H9 (cell line): ENCODE data around the gene TCEA3. TPM values are rescaled to one million over a fixed set of nuclear protein-coding genes. Genes with fewer than 3 reads are reported as not detected.

Source experiments
- DNase-seq: peaks from one replicate; pipeline ENCODE4 v3.0.0-alpha.2; 2017
- H2AFZ ChIP-seq: one replicate; pipeline ENCODE4 v1.6.1; 2013; ENCODE audit warnings: mild to moderate bottlenecking, low read length, control low read depth, moderate library complexity
- H2AK5ac ChIP-seq: 2 replicates; pipeline ENCODE4 v1.6.1; 2013; ENCODE audit warnings: low read length, control low read depth, mixed read lengths; ENCODE audit not compliant: insufficient read length
- H2BK120ac ChIP-seq: one replicate; pipeline ENCODE4 v1.6.1; 2013; ENCODE audit warnings: low read depth, mild to moderate bottlenecking, low read length, control low read depth, inconsistent platforms; ENCODE audit not compliant: poor library complexity, severe bottlenecking
- H2BK12ac ChIP-seq: 2 replicates; pipeline ENCODE4 v1.6.1; 2013; ENCODE audit warnings: low read length, control low read depth, mixed read lengths, low read depth; ENCODE audit not compliant: insufficient read length
- H2BK15ac ChIP-seq: 2 replicates; pipeline ENCODE4 v1.6.1; 2013; ENCODE audit warnings: low read depth, low read length, control low read depth
- H2BK20ac ChIP-seq: one replicate; pipeline ENCODE4 v1.6.1; 2013; ENCODE audit warnings: low read depth, mild to moderate bottlenecking, low read length, control low read depth, inconsistent platforms; ENCODE audit not compliant: poor library complexity, severe bottlenecking
- H2BK5ac ChIP-seq: 2 replicates; pipeline ENCODE4 v1.6.1; 2013; ENCODE audit warnings: low read length, control low read depth, mixed read lengths; ENCODE audit not compliant: insufficient read length
- H3K14ac ChIP-seq: 2 replicates; pipeline ENCODE4 v1.6.1; 2013; ENCODE audit warnings: low read length, control low read depth; ENCODE audit not compliant: insufficient read depth
- H3K18ac ChIP-seq: 2 replicates; pipeline ENCODE4 v1.6.1; 2013; ENCODE audit warnings: low read depth, mild to moderate bottlenecking, mixed read lengths, low read length, control low read depth; ENCODE audit not compliant: insufficient read length
- H3K23ac ChIP-seq: 2 replicates; pipeline ENCODE4 v1.6.1; 2013; ENCODE audit warnings: low read length, control low read depth, mixed read lengths, low read depth; ENCODE audit not compliant: insufficient read length
- H3K23me2 ChIP-seq: 2 replicates; pipeline ENCODE4 v1.6.1; 2013; ENCODE audit warnings: low read depth, mild to moderate bottlenecking, mixed read lengths, low read length, control low read depth; ENCODE audit not compliant: insufficient read length, poor library complexity, severe bottlenecking
- H3K27ac ChIP-seq: 2 replicates; pipeline ENCODE4 v1.5.1; 2013; ENCODE audit warnings: low read length, control low read depth, mixed read lengths, low read depth; ENCODE audit not compliant: insufficient read length
- H3K27me3 ChIP-seq: 2 replicates; pipeline ENCODE4 v1.6.1; 2013; ENCODE audit warnings: low read length, control low read depth, inconsistent platforms; ENCODE audit not compliant: insufficient read depth
- H3K4ac ChIP-seq: 2 replicates; pipeline ENCODE4 v1.6.1; 2013; ENCODE audit warnings: low read depth, mild to moderate bottlenecking, control low read depth, inconsistent platforms, low read length, moderate library complexity
- H3K4me1 ChIP-seq: 2 replicates; pipeline ENCODE4 v1.6.1; 2013; ENCODE audit warnings: low read length, control low read depth, inconsistent platforms; ENCODE audit not compliant: insufficient read depth
- H3K4me2 ChIP-seq: 2 replicates; pipeline ENCODE4 v1.6.1; 2013; ENCODE audit warnings: low read length, control low read depth, mixed read lengths; ENCODE audit not compliant: insufficient read length, insufficient read depth
- H3K56ac ChIP-seq: 2 replicates; pipeline ENCODE4 v1.6.1; 2013; ENCODE audit warnings: low read depth, mild to moderate bottlenecking, mixed read lengths, low read length, control low read depth; ENCODE audit not compliant: insufficient read length
- H3K79me1 ChIP-seq: 2 replicates; pipeline ENCODE4 v1.6.1; 2013; ENCODE audit warnings: low read depth, mild to moderate bottlenecking, moderate library complexity, low read length, control low read depth, inconsistent platforms; ENCODE audit not compliant: insufficient read depth, poor library complexity, severe bottlenecking
- H3K79me2 ChIP-seq: 2 replicates; pipeline ENCODE4 v1.6.1; 2013; ENCODE audit warnings: low read length, control low read depth, inconsistent platforms; ENCODE audit not compliant: insufficient read depth
- H3K9ac ChIP-seq: 2 replicates; pipeline ENCODE4 v1.6.1; 2013; ENCODE audit warnings: low read length, control low read depth, mixed read lengths; ENCODE audit not compliant: insufficient read length; ENCODE audit errors: extremely low read depth
- H3K9me3 ChIP-seq: one replicate; pipeline ENCODE4 v1.6.1; 2013; ENCODE audit warnings: low read depth, low read length, inconsistent platforms; ENCODE audit not compliant: control insufficient read depth
- H3T11ph ChIP-seq: one replicate; pipeline ENCODE4 v1.6.1; 2013; ENCODE audit warnings: mild to moderate bottlenecking, low read length, control low read depth, inconsistent platforms
- H4K20me1 ChIP-seq: one replicate; pipeline ENCODE4 v1.6.1; 2013; ENCODE audit not compliant: control insufficient read depth, insufficient read length, insufficient read depth
- H4K5ac ChIP-seq: 2 replicates; pipeline ENCODE4 v1.6.1; 2013; ENCODE audit warnings: low read depth, mild to moderate bottlenecking, mixed read lengths, low read length, control low read depth; ENCODE audit not compliant: insufficient read length
- H4K8ac ChIP-seq: replicated peaks from 2 replicates; pipeline ENCODE4 v1.6.1; 2013; ENCODE audit warnings: low read length, control low read depth, mixed read lengths, low read depth; ENCODE audit not compliant: insufficient read length
- H4K91ac ChIP-seq: 2 replicates; pipeline ENCODE4 v1.6.1; 2013; ENCODE audit warnings: low read depth, mild to moderate bottlenecking, moderate library complexity, mixed read lengths, low read length, control low read depth; ENCODE audit not compliant: insufficient read length
- H3K27ac Mint-ChIP-seq, 3 experiments: 2 replicates in 2 of 3; 3 replicates in 1 of 3; pipeline ENCODE4 v1.8.0; 2020 to 2021; ENCODE audit warnings: mixed read lengths in 3 of 3, mild to moderate bottlenecking in 1 of 3, moderate library complexity in 1 of 3
- H3K27me3 Mint-ChIP-seq: 2 replicates; pipeline ENCODE4 v1.8.0; 2021; ENCODE audit warnings: low read depth, mild to moderate bottlenecking, moderate library complexity, mixed read lengths
- H3K36me3 Mint-ChIP-seq, 3 experiments: 2 replicates in 2 of 3; 3 replicates in 1 of 3; pipeline ENCODE4 v1.8.0; 2020 to 2021; ENCODE audit warnings: low read depth in 3 of 3, mixed read lengths in 3 of 3; ENCODE audit not compliant: insufficient read depth in 1 of 3
- H3K4me1 Mint-ChIP-seq, 2 experiments: 2 replicates each; pipeline ENCODE4 v1.8.0; 2020; ENCODE audit warnings: mixed read lengths in 2 of 2
- H3K4me3 Mint-ChIP-seq, 2 experiments: 2 replicates in 1 of 2; 3 replicates in 1 of 2; pipeline ENCODE4 v1.8.0; 2020 to 2021; ENCODE audit warnings: mild to moderate bottlenecking in 2 of 2, mixed read lengths in 2 of 2, moderate library complexity in 1 of 2
- H3K9me3 Mint-ChIP-seq, 2 experiments: 2 replicates in 1 of 2; 3 replicates in 1 of 2; pipeline ENCODE4 v1.8.0; 2020; ENCODE audit warnings: mild to moderate bottlenecking in 2 of 2, mixed read lengths in 2 of 2, moderate library complexity in 1 of 2
- WGBS: extraction: QIAGEN DNeasy Blood & Tissue Kit; methylation state at CpG from one replicate; pipeline ENCODE4 v1.1.7; 2013; ENCODE audit warnings: missing lambda C conversion rate, low lambda C conversion rate, mixed read lengths; ENCODE audit not compliant: insufficient read length; ENCODE audit errors: extremely low coverage; 5-methylcytosine and 5-hydroxymethylcytosine counted together
- total RNA-seq: library from RNA; stranded (reverse); gene quantifications from 2 replicates; pipeline ENCODE4 v1.2.1, GENCODE V29; 2021
- TF ChIP-seq, protein P1 (sequence below): fragments of 200-600 bp; sonication (generic); conservative IDR thresholded peaks from 3 replicates; pipeline ENCODE4 v1.8.0; 2021; ENCODE audit warnings: antibody characterized with exemption, mild to moderate bottlenecking

The TCEA3 gene
- total RNA-seq, 1 experiment from 2014 or later, result 0.37 TPM

DNA sequence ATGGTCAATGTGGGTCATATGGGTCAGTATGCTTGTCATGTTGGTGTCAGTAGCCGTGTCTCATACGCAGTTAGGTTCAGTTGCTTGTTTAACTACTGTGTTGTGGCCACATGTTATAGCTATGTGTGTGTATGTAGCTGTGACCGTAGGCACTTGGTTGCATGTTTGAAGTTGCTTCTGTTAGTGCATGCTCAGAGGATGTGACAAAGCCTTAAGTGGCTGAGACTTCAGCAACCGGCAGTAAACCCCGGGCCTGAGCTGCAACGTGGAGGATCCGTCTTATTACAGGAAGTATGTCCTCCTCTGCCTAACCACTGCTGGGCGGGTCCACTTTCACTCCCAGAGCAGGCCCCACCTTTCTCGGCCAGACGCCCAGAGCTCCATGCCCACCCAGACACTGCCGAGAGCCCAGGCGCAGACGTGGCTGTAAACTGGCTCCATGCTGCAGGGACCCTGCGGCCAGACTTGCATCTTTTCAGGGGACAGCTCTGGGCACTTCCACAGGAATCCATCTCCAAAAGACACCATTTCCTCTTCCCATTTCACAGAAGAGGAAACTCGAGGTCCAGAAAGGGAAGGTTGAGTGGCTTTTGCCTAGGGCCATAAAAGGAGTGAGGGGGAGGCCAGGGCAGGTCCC is 2.2 kb downstream of the TCEA3 start:
- Mint-ChIP-seq H3K27ac (no peak overlapping the region), H3K9me3 (peaks cover 1 to 3% of the 10 kb centered on the region in 2 experiments; a peak in 2 of 5 replicates), H3K27me3 (peaks cover 100% of the 10 kb centered on the region), H3K36me3 (peaks cover 9 to 11% (median 11%) of the 10 kb centered on the region in 3 experiments), H3K4me1 (peaks cover 7 to 16% of the 10 kb centered on the region in 2 experiments), H3K4me3 (no peak overlapping the region)
- Histone ChIP-seq H3K14ac (no peak overlapping the region), H3T11ph (no peak overlapping the region), H3K23ac (no peak overlapping the region), H3K9ac (no peak overlapping the region), H4K8ac (no peak overlapping the region), H3K27me3 (peaks cover 71% of the 10 kb centered on the region), H2BK20ac (no peak overlapping the region), H3K23me2 (no peaks in the 10 kb centered on the region), H4K5ac (no peak overlapping the region), H3K4ac (no peak overlapping the region), H2BK12ac (no peak overlapping the region), H4K20me1 (no peaks in the 10 kb centered on the region), H3K56ac (no peak overlapping the region), H4K91ac (no peak overlapping the region), H3K9me3 (no peaks in the 10 kb centered on the region), H3K79me2 (no peaks in the 10 kb centered on the region), H3K27ac (no peak overlapping the region), H3K4me2 (no peak overlapping the region), H3K4me1 (no peaks in the 10 kb centered on the region), H3K18ac (no peak overlapping the region), H2BK120ac (no peak overlapping the region), H2BK15ac (no peak overlapping the region), H2AFZ (no peak overlapping the region), H3K79me1 (no peaks in the 10 kb centered on the region), H2BK5ac (no peak overlapping the region), H2AK5ac (no peak overlapping the region)
- DNase-seq, result no peak
- TF ChIP-seq, protein P1, sequence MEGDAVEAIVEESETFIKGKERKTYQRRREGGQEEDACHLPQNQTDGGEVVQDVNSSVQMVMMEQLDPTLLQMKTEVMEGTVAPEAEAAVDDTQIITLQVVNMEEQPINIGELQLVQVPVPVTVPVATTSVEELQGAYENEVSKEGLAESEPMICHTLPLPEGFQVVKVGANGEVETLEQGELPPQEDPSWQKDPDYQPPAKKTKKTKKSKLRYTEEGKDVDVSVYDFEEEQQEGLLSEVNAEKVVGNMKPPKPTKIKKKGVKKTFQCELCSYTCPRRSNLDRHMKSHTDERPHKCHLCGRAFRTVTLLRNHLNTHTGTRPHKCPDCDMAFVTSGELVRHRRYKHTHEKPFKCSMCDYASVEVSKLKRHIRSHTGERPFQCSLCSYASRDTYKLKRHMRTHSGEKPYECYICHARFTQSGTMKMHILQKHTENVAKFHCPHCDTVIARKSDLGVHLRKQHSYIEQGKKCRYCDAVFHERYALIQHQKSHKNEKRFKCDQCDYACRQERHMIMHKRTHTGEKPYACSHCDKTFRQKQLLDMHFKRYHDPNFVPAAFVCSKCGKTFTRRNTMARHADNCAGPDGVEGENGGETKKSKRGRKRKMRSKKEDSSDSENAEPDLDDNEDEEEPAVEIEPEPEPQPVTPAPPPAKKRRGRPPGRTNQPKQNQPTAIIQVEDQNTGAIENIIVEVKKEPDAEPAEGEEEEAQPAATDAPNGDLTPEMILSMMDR, result no peak
- no CpG with 5 or more reads among the region's 15 CpGs for WGBS
